Myocyte (in vitro differentiated cells): ENCODE data around the gene ANO4. TPM values are rescaled to one million over a fixed set of nuclear protein-coding genes. Genes with fewer than 3 reads are reported as not detected.

ENCODE experiments used
- DNase-seq: peaks from one replicate; pipeline ENCODE4 v3.0.0-alpha.2; 2012; ENCODE audit warnings: low read depth
- total RNA-seq: library from RNA; depleted of rRNA; stranded (reverse); fragments of >200 nt; gene quantifications from 2 replicates; pipeline ENCODE4 v1.2.3, GENCODE V29; 2014

Gene ANO4
- total RNA-seq, 1 donor from 2014 or later: 0.99 TPM

DNA sequence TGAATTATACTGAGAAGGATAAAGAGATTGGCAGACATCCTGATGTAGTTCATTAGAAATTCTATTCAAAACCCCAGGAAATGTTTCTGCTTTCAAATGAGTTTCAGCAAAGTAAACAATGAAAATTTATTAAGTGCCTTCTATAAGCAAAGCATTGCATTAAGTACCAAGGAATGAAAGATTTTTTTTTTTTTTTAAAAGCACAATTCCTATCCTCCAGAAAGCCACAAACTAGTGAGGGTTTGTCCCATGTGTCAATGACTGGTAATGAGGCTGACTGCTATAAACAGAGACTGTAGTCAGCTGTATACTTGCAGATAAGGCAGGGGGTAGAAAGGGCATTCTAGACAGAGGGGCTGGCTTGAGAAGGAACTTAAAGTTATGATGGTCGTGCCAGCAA is 6.7 kb downstream of the ANO4 start:
- DNase-seq: no peak

DNA sequence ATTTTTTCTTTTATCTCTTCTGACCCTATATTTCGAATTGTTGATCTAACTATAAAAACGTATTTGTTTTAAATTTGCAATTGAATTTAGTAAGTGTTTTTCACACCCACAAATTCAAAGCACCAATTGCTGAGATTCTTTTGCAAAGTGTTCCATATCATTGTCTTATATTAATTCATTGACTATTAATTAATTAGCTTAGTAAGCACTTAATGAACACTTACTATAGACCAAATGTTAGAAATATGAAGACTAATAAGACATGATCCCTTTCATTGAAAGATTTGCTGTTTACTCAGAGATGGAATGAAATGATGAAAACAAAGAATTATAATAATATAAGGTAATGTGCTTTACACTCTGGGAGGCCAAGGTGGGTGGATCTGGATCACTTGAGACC is 14.2 kb downstream of the ANO4 start:
- no peak for DNase-seq

GRCh38 chr12:100820314-100820713 is 25.7 kb downstream of the ANO4 start:
- DNase-seq: no peak

GRCh38 chr12:100823963-100824362 is 29.4 kb downstream of the ANO4 start:
- peak; percentile 12 for DNase-seq

DNA sequence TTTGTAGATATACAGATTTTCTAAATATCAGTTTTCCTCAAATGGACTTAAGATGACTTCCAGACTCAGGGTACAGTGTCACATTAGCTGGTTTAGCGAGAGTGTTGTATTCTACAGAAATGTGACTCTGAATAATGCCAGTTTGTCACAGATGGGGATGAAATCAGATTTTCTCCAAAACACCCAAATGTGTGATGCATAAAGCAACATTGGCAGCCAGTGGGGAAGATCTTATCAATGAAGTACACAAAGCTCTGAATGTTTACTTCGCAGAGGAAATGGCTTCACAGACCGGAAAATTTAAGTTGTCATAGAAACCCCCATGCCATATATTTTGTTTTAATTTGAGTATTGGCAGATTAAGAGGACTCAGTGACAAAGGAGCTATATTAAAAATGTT is 29.9 kb downstream of the ANO4 start:
- no peak for DNase-seq

GRCh38 chr12:100826323-100826722 is 31.7 kb downstream of the ANO4 start:
- DNase-seq: peak; percentile 68

GRCh38 chr12:100827901-100828520 is 33.4 kb downstream of the ANO4 start:
- DNase-seq: peak; percentile 44

DNA sequence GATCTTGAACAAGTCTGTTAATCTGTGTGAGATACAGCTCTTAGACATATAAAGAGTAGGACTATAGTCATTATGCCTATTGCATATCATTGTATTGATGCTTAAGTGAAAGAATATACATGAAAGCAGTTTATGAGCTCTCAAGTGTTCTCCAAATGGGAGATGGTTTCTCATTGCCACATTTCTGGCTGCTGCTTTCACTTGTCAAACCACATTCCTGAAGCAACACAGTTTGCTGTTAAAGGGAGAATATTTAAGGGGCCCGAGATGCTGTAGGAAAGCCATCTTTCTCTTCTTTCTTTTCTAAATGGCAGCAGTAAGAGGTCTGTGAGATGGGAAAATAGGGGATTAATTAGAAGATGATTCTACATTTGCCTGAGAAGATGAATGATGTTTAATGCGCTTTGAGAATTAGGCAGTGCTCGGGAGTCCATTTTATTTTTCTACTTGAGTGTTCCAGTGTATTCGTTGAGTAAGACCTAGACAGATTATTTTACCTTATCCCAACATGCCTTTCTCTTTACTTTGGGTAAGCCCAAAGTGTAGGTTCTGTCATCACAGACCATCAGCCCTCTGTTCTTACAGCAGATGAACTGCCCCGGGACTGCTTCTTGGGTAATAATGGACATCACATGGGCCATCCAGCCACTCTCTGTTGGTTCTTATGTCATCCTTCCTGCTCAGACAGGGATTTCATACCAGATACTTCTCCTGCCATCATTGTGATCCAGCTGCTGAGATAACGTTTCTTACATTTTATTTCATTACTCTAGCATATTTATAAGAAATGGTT is 35.6 kb downstream of the ANO4 start:
- no peak for DNase-seq

- no peak for DNase-seq
These were observed 38.7 kb downstream of the ANO4 start for GRCh38 chr12:100833282-100833681.

- DNase-seq: no peak
These were observed 46.2 kb downstream of the ANO4 start for GRCh38 chr12:100840748-100841147.

DNA sequence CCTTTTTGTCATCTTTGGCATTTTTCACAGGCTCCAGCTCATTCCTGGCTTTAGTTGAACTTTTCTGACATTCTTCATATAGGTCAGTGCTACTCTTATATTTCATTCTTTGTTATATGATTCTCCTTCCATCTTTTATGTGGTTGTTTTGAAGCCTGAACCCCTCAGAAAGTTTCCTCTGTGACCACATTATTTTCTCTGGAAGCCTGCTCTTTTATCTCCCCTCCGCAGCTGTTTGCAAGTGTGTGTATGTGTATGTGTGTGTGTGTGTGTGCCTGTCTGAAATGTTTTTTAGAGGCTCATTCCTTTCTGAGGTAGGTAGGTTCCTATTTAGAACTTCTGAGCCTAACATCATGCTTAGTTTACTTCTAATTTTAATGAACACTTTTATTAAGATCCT is 47.6 kb downstream of the ANO4 start:
- DNase-seq: peak; percentile 79

DNA sequence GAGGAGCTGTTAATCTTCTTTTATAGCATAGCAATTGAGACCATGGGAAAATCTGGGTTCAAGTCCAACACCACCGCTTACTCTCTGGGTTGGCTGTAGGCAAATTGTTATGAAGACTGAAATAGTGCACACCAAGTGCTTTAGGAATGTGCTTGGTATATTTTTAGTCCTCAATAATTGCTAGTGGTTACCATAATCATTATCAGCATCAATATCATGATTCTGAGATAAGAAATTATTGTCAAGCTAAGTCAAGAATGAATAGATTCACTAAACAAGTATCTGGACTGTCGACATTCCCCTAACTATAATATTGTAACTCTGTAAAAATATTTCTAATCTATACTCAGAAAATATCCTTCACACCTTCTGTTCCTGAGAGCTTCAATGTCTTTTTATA is 48.5 kb downstream of the ANO4 start:
- no peak for DNase-seq

GRCh38 chr12:100845095-100845494 is 50.5 kb downstream of the ANO4 start:
- no peak for DNase-seq

GRCh38 chr12:100851637-100852036 is 57.1 kb downstream of the ANO4 start:
- no peak for DNase-seq

DNA sequence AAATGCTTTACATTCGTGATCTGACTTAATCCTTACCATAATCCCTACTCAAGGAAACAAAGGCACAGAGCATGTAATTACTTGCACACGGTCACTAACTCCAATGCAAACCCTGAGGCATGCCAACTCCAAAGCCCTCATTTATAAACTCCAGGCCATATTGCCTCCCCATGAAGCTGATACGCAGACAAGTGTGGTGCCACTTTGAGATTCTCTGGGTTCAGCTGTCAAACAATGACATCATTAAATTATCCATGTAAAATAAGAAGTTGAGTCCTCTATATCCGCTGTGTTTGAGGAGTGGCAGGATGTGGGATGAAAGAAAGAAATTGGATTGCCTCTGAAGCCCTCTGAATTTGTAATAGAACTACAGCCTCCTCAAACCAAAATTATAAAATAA is 62.8 kb downstream of the ANO4 start:
- DNase-seq: peak; percentile 30

- DNase-seq: no peak
These were observed 63.4 kb downstream of the ANO4 start for GRCh38 chr12:100857971-100858370.

DNA sequence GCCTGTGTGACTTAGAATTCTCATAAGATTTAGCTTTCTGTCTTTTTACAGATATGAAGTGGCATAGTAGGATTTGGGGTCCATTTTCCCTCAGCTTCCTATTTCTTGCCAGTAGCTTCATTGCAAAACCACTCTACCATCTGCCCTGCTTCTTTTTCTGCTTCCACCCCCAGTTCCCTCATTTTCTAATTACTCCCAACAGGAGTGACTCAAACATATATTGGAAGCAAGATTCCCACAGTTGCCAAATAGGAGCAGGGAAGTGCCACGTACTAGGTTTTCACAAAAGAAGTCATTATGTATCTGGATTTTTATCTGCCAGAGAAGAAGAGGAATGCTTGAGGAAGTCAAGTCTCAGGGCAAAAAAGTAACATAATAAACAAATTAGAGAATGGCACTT is 64.1 kb downstream of the ANO4 start:
- peak; percentile 32 for DNase-seq

DNA sequence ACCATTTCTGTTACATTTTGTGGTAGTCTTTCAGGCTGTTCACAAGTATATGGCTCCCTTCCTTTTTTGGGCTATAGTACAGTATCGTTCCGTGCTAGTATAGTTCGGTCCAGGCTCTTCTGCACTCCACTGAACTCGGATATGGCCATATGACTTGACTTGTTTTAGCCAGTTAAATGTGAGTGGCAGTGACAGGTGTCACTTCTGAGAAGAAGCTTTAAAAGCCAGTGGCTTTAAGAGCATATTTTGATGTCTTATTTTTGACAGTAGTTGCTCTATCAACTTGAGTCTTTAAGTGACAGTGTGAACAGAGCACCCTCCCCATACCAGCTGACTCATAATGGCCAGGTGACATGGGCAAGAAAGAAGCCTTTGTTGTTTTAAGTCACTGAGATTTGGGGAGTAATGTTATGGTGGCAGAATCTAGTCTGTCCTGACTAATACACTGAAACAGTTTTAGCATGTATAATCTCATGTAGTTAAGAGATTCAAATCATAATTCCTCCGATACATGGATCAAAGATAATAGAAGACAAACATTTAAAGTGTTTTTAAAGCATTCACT is 64.6 kb downstream of the ANO4 start:
- DNase-seq: peak; percentile 72

- DNase-seq: no peak
These were observed 66.0 kb downstream of the ANO4 start for GRCh38 chr12:100860611-100861010.

- no peak for DNase-seq
These were observed 68.1 kb downstream of the ANO4 start for GRCh38 chr12:100862676-100863075.

- no peak for DNase-seq
These were observed 69.8 kb downstream of the ANO4 start for GRCh38 chr12:100864366-100864765.

DNA sequence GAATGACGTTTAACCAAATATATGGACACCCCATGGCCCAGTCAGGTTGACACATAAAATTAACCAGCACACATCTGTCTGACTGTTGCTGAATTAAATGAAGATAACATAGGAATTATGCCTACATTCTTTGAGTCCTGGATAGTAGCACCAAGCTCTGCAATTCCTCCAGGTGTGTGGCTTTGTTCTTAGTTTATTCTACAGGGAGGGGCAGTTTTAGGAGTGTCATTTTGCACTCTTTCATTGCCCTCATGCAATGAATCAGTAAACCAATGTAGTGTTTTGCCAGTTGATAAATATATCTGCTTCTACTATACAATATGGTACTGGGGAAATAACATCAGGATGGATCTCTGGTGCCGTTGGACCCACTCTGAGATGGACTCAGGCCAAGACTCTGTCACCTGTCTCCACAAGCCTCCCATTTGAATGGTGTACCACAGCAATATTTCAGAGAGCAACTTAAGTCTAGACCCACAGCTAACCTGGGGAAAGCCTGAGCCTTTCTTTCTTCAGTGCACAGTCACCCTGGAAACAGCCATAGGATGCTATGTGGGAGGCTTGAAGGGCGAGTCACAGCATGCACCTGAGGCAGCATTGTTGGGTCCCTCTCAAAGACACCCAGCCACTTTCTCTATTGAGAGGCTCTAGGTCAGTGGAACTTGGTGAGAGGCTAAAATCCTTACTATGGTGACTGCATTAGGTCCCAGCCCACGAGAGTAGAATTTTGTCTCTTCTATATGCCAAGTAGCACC is 73.2 kb downstream of the ANO4 start:
- DNase-seq: no peak
